ENCODE measurements around the gene MAMDC2. TPM values are rescaled to one million over a fixed set of nuclear protein-coding genes. Genes with fewer than 3 reads are reported as not detected.

Gene MAMDC2
- total and polyA plus RNA-seq, 2 of the 4 experiments (the other 2 are of a cell fraction) = 5.0 to 5.2 TPM

DNA sequence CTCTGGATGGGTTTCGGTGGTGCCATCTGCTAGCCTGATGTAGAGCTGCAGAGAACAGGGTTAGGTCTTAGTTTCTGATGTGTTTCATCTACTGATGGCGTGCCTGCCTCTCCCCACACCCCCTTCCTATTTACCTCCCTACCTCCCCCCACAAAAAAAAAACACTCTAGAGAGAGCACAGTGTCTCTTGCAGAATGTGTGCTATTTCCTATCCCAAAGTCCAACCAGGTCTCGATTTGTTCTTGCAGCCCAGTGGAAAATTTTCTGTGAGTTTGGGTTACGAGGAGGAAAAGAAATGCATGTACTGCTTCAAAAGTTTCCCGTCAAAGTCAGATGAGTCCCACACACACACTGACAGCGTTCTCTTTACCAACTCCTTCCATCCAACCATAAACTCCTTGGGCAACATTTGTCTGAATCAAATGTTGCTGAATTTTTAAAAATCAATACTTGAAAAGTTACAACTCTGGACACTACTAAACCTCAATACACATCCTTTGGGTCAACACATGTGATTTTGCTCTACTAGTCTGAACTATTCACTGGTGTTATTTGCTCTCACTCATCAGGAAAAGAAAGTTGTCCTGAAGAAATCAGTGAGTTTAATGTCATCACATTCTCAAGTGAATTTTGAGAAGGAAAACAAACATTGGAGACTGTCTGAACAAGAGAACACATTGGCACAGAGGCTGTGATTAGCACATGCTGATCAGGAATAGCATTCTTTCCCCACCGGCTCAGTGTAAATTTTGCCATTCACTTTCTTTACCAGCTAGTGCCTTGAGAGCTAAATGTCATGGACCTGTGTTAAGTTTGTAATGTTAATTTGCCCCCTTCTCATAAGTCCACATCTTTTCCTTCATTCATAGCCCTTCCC is 84.1 kb downstream of the MAMDC2 start (continued):
- TF ChIP-seq, protein P1, sequence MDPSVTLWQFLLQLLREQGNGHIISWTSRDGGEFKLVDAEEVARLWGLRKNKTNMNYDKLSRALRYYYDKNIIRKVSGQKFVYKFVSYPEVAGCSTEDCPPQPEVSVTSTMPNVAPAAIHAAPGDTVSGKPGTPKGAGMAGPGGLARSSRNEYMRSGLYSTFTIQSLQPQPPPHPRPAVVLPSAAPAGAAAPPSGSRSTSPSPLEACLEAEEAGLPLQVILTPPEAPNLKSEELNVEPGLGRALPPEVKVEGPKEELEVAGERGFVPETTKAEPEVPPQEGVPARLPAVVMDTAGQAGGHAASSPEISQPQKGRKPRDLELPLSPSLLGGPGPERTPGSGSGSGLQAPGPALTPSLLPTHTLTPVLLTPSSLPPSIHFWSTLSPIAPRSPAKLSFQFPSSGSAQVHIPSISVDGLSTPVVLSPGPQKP (IDR thresholded peaks at IDR 0.05; ENCODE audit: borderline replicate concordance, low read depth, low read length) = no peak

DNA sequence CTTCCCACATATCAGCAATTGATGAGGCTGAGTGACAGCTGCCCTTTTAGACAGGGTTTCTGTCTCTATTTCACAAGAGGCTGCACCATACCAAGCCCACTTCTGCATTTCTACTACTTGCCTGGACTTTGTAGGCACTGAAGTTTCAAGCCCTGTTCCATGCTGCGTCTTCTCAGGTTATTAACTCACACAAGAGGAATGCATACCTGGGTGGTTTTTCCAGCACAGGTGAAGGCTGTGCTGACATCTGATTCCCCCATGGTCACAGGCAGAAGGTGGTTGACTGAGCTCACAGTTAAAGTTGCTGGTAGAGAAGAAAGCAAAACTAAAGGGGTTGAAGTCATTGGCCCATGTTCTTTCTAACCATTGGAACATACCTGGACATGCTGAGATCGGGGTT is 86.6 kb downstream of the MAMDC2 start:
- POLR2A ChIA-PET (ENCODE audit: unreplicated experiment) = no interaction called here
- no CpG with 5 or more reads among the region's 2 CpGs for WGBS, 2 experiments (ENCODE audit: extremely low coverage in 2 of 2, insufficient read length in 1 of 2)
- no peak overlapping the region for H3K18ac ChIP-seq (ENCODE audit: low read depth, low read length)

More for the DNA sequence above, 86.6 kb downstream of the MAMDC2 start:
- Histone ChIP-seq H4K20me1 (ENCODE audit: insufficient read depth, low read length) (no peaks in the 10 kb centered on the region), H2AK5ac (ENCODE audit: low read depth, low read length) (no peak overlapping the region), H3K9ac (ENCODE audit: low read depth, low read length) (no peak overlapping the region), H3K4me2 (ENCODE audit: low read depth, low read length) (no peak overlapping the region), H3K36me3 (ENCODE audit: control insufficient read depth, insufficient read depth, low read length) (no peaks in the 10 kb centered on the region), H2AFZ (replicated peaks; ENCODE audit: low read length, poor library complexity) (no peak overlapping the region), H2BK20ac (ENCODE audit: low read depth, low read length) (no peak overlapping the region), H3K4me3 (ENCODE audit: insufficient read depth, low read depth, low read length) (no peak overlapping the region), H3K4ac (ENCODE audit: low read depth, low read length) (no peak overlapping the region), H3K9me1 (ENCODE audit: insufficient read depth, low read length) (peaks cover 5% of the 10 kb centered on the region; the same call in 1 of the 2 replicates), H3K14ac (replicated peaks; ENCODE audit: low read depth, low read length) (no peak overlapping the region), H4K91ac (ENCODE audit: insufficient read depth, low read depth, low read length) (no peak overlapping the region), H4K5ac (ENCODE audit: low read depth, low read length) (no peak overlapping the region), H3K79me1 (ENCODE audit: low read depth in 1 of 2, low read length in 2 of 2) (no peaks in the 10 kb centered on the region), H2BK120ac (ENCODE audit: low read depth, low read length) (no peak overlapping the region), H4K8ac (ENCODE audit: low read depth in 2 of 2, low read length in 2 of 2) (no peak overlapping the region), H3K9me3 (ENCODE audit: control insufficient read depth, insufficient read depth, low read length) (no peaks in the 10 kb centered on the region), H2AK9ac (replicated peaks; ENCODE audit: low read depth, low read length, poor library complexity) (no peak overlapping the region), H3K4me1 (ENCODE audit: control insufficient read depth, insufficient read depth, low read length) (0 out of 2 replicates have a peak, but pooled peaks cover 2% of the 10 kb centered on the region), H3K27me3 (ENCODE audit: control insufficient read depth, insufficient read depth, low read length) (no peaks in the 10 kb centered on the region), H3K56ac (ENCODE audit: extremely low read depth, insufficient read depth, low read length) (no peak overlapping the region), H2BK15ac (ENCODE audit: low read depth, low read length) (no peak overlapping the region), H3K27ac (ENCODE audit: insufficient read depth, low read length) (no peak overlapping the region), H3K23ac (ENCODE audit: low read depth, low read length) (no peak overlapping the region), H2BK5ac (ENCODE audit: low read depth, low read length, poor library complexity, severe bottlenecking) (no peak overlapping the region)
- DNase-seq = no peak
- intact Hi-C loops (cut with micrococcal nuclease) = no loop called here
- TF ChIP-seq RCOR1 (IDR thresholded peaks at IDR 0.05; ENCODE audit: insufficient replicate concordance, low read length) = no peak
- TF ChIP-seq CHD1 (IDR thresholded peaks at IDR 0.05; ENCODE audit: low read depth, low read length) = no peak
- TF ChIP-seq, protein P2, sequence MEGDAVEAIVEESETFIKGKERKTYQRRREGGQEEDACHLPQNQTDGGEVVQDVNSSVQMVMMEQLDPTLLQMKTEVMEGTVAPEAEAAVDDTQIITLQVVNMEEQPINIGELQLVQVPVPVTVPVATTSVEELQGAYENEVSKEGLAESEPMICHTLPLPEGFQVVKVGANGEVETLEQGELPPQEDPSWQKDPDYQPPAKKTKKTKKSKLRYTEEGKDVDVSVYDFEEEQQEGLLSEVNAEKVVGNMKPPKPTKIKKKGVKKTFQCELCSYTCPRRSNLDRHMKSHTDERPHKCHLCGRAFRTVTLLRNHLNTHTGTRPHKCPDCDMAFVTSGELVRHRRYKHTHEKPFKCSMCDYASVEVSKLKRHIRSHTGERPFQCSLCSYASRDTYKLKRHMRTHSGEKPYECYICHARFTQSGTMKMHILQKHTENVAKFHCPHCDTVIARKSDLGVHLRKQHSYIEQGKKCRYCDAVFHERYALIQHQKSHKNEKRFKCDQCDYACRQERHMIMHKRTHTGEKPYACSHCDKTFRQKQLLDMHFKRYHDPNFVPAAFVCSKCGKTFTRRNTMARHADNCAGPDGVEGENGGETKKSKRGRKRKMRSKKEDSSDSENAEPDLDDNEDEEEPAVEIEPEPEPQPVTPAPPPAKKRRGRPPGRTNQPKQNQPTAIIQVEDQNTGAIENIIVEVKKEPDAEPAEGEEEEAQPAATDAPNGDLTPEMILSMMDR (conservative IDR thresholded peaks at IDR 0.05; ENCODE audit: low read depth, low read length) = no peak
- no peak for TF ChIP-seq MXI1 (IDR thresholded peaks at IDR 0.05; ENCODE audit: borderline replicate concordance, low read depth, low read length)
- TF ChIP-seq SMC3 (IDR thresholded peaks at IDR 0.05; ENCODE audit: low read depth, low read length) = no peak
- TF ChIP-seq, protein P3, sequence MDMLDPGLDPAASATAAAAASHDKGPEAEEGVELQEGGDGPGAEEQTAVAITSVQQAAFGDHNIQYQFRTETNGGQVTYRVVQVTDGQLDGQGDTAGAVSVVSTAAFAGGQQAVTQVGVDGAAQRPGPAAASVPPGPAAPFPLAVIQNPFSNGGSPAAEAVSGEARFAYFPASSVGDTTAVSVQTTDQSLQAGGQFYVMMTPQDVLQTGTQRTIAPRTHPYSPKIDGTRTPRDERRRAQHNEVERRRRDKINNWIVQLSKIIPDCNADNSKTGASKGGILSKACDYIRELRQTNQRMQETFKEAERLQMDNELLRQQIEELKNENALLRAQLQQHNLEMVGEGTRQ (IDR thresholded peaks at IDR 0.05; ENCODE audit: low read depth, low read length) = no peak
- no peak for TF ChIP-seq POLR2A (IDR thresholded peaks at IDR 0.05; ENCODE audit: low read depth, low read length)
- TF ChIP-seq CEBPB (IDR thresholded peaks at IDR 0.05; ENCODE audit: low read depth, low read length) = no peak
- BruUV-seq (replicated peaks) = no TSS peak
- CTCF ChIA-PET = no interaction called here
- in situ Hi-C loops (cut with MboI; ENCODE audit: low sequenced_read_pairs) = no loop called here
- dilution Hi-C loops (cut with HindIII; ENCODE audit: low sequenced_read_pairs, unreplicated experiment) = no loop called here
- ATAC-seq (ENCODE audit: low read depth) = no peak

Data from IMR-90 (cell line).